Stimulated activated naive CD8-positive, alpha-beta T cell treated with anti-CD3 and anti-CD28 coated beads, Interleukin-15, Interleukin-2, amounts not matched to agents 100 ng/mL and 50 ng/mL, for 24 hours (primary cell): ENCODE data around the gene TRPM8.

Source experiments
- H3K27ac Mint-ChIP-seq: one replicate; pipeline ENCODE4 v1.8.0; 2021; ENCODE audit warnings: mild to moderate bottlenecking, mixed read lengths
- H3K27me3 Mint-ChIP-seq: one replicate; pipeline ENCODE4 v1.8.0; 2021; ENCODE audit warnings: mixed read lengths
- H3K36me3 Mint-ChIP-seq: one replicate; pipeline ENCODE4 v1.8.0; 2021; ENCODE audit warnings: low read depth, mixed read lengths
- H3K4me1 Mint-ChIP-seq: one replicate; pipeline ENCODE4 v1.8.0; 2021; ENCODE audit warnings: low read depth, mixed read lengths
- H3K4me3 Mint-ChIP-seq: one replicate; pipeline ENCODE4 v1.8.0; 2021; ENCODE audit warnings: mild to moderate bottlenecking, mixed read lengths
- H3K9me3 Mint-ChIP-seq: one replicate; pipeline ENCODE4 v1.8.0; 2021; ENCODE audit warnings: mixed read lengths

Gene TRPM8

DNA sequence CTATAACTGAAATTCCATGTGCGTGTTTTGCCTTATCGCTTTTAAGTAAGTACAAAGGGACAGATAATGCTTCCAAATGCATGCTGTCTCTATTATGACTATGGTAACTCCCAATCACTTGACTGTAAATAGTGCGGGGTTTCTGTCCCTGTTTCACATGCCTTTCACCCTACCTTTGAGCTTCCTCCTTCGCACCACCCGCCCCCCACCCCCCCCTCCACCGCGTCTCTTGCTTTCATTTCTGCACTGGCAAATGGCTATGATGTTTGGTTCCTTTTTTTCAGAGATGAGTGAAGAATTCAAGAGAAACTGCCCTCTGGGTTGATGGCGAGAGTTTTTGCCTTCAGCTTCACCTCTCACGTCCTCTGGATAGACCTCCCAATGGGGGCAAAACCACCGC, 108.3 kb downstream of the TRPM8 start:
- Mint-ChIP-seq H3K4me1 (peaks cover 27% of the 10 kb centered on the region), H3K27ac (peak overlapping the region; percentile 67), H3K9me3 (no peaks in the 10 kb centered on the region), H3K27me3 (no peaks in the 10 kb centered on the region), H3K4me3 (peak overlapping the region; percentile 63), H3K36me3 (no peaks in the 10 kb centered on the region)

DNA sequence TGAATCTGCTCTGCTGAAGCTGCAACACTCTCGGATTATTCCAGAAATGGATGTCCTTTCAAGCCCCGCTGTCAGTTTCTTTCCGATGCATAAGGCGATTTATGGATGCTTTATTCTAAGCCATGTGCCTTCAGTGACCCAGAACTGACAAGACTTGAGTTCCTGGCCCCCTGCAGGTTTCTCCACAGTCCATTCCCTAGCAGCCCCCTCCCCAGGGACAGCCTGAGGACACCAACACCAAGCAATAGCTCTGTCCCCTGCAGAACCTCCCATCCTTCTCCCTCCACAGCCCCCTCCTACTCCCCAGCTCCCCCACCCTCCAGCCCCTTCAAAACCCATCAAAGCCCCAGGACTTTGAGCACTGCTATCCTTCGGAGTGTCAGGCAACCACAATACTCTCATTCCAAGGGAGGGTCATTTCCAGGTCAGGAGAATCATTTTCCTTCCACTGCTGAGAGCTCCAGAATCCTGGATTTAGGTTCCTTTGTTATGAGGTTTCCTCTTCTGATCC, 108.8 kb downstream of the TRPM8 start:
- no peaks in the 10 kb centered on the region for H3K27me3 Mint-ChIP-seq
- no peaks in the 10 kb centered on the region for H3K9me3 Mint-ChIP-seq
- peak overlapping the region; percentile 67 for H3K27ac Mint-ChIP-seq
- peak overlapping the region; percentile 63 for H3K4me3 Mint-ChIP-seq
- H3K36me3 Mint-ChIP-seq: no peaks in the 10 kb centered on the region
- H3K4me1 Mint-ChIP-seq: peaks cover 27% of the 10 kb centered on the region

DNA sequence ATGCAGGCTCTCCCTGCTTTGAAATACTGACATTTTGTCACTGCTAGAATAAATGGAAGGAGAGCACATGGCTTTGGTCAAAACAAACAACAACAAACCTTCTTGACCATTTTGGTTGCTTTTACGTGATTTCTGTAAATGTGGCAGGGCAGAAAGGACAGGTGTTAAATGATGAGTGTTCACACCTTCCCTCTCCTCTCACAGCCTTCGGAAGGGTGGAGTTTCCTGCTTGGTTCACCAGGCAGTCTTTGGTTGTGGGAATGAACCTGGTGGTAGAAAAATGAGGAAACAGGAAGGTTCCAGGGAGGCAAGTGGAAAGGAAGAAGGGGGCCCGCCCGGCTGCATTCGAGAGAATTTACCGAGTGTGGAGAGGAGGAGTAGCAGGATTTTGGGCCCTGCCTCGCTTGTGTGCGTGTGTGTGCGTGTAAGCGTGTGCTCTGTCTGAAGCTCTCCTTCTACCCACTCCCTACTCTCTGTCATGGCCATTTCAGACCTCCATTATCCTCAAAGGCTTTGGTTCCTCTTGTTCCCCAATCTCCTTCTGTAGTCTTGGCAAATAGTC, 109.6 kb downstream of the TRPM8 start:
- H3K36me3 Mint-ChIP-seq: no peaks in the 10 kb centered on the region
- H3K4me1 Mint-ChIP-seq: peaks cover 28% of the 10 kb centered on the region
- no peak overlapping the region for H3K4me3 Mint-ChIP-seq
- no peaks in the 10 kb centered on the region for H3K9me3 Mint-ChIP-seq
- H3K27ac Mint-ChIP-seq: no peak overlapping the region
- no peaks in the 10 kb centered on the region for H3K27me3 Mint-ChIP-seq

DNA sequence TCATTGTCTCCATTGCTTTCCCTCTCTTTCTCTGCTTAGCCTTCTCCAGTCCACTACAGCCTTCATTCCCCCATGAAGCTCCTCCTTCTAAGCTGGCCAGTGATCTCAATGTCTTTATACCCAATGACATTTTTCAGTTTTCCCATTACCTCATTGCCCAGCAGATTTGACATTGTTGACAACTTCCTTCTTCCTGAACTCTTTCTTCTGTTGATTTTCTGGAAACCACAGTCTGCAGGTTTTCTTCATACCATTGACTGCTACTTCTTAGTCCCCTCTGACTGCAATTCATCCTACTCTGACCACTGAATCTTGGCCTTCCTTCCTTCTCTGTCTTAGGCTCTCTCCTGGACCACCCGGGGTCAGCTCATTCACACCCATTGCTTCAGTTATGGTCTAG, 110.5 kb downstream of the TRPM8 start:
- Mint-ChIP-seq H3K4me3 (no peak overlapping the region), H3K4me1 (peaks cover 37% of the 10 kb centered on the region), H3K27ac (no peak overlapping the region), H3K9me3 (no peaks in the 10 kb centered on the region), H3K27me3 (no peaks in the 10 kb centered on the region), H3K36me3 (no peaks in the 10 kb centered on the region)

DNA sequence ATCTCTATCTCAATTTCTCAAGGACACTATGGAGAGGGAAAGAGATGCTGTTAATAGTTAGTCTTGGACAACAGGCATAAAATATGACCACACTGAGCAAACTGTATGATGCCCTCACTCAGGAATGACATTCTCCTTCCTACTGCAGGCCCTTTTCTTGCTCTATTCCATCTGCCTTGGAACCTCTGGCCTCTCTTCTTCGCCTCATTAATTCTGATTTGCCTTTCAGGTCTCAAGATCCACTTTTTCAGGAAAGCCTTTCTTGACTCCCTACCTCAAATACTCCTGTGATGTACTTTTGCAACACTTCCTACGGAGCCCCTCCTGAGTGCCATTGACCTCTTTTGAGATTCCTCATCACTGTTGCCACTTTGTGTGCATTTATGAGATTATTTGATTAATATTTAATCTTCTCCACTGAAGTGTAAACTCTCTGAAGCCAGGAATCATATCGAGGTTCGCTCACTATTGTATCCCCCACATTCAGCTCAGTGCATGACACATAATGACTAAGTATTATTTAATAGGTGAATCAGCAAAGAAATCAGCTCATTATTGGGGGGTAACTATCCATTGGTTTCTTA, 112.1 kb downstream of the TRPM8 start:
- Mint-ChIP-seq H3K9me3 (peaks cover 5% of the 10 kb centered on the region), H3K4me1 (peaks cover 44% of the 10 kb centered on the region), H3K27me3 (no peaks in the 10 kb centered on the region), H3K4me3 (no peak overlapping the region), H3K27ac (no peak overlapping the region), H3K36me3 (no peaks in the 10 kb centered on the region)

DNA sequence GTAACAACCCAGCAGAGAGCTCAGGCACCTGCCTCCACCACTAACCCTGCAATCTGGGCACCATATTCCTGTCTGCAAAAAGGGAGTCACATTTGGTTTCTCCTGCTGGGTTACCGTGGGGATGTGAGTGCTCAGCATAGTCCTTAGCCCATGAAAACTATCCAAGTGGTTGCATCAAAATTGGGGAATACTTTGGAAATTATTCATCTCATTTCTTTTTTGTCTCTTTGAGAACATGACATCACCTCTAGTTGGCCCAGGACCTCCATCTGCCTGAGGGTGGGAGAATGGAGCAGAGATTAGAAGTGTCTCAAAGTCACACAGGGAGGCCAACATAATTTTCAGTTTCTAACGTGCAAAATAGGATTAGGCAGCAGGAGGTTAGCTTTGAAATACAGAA, 114.0 kb downstream of the TRPM8 start:
- H3K27me3 Mint-ChIP-seq: no peaks in the 10 kb centered on the region
- peaks cover 1% of the 10 kb centered on the region for H3K36me3 Mint-ChIP-seq
- H3K27ac Mint-ChIP-seq: no peak overlapping the region
- H3K9me3 Mint-ChIP-seq: peaks cover 9% of the 10 kb centered on the region
- peaks cover 33% of the 10 kb centered on the region for H3K4me1 Mint-ChIP-seq
- H3K4me3 Mint-ChIP-seq: no peak overlapping the region

DNA sequence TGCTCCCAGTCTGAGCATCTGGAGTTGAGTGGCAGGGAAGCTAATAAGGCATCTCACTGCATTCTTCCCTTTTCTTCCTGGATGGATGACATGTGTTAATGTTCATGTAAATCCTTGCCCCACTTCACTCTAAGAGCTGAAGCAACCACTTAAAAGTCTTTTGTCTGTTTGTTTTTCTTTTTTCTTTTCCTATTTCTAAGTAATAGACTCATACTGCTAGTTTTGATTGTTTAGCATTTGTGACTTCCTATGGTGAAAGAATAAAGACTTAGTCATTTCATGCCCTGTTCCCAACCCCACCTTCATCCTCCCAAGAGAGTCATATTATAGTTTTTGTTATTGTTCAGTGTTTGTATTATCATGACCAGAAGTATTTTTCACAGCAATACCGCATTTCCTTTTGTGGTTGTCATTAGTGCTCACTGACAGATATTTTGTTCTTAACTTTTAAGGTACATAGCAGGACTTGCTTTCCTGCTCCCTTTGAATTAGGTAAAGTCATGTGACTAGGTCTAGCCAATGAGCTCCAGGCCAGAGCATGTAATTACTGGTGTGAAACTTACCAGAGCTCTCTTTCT, 115.2 kb downstream of the TRPM8 start:
- Mint-ChIP-seq H3K4me3 (no peak overlapping the region), H3K4me1 (peaks cover 22% of the 10 kb centered on the region), H3K36me3 (peaks cover 6% of the 10 kb centered on the region), H3K9me3 (peaks cover 20% of the 10 kb centered on the region), H3K27ac (no peak overlapping the region), H3K27me3 (no peaks in the 10 kb centered on the region)

DNA sequence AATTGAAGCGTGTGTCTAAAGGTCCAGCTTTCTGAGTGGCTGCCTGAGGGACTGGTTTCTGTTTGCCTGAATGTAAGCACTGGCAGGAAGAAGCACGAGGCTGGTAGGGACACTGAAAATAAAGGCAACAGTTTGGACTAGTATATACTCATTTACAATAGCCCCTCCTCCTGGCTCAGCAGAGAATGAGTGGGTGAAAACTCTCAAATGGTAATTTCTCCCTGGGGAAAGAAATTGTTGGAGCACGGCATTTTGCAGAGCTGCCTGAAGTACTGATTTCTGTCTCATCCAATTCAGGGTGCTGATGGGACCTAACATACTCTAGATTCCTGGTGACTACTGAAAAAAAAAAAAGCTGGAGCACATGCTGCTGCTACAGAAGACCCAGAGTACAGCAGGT, 116.0 kb downstream of the TRPM8 start:
- H3K4me3 Mint-ChIP-seq: no peak overlapping the region

DNA sequence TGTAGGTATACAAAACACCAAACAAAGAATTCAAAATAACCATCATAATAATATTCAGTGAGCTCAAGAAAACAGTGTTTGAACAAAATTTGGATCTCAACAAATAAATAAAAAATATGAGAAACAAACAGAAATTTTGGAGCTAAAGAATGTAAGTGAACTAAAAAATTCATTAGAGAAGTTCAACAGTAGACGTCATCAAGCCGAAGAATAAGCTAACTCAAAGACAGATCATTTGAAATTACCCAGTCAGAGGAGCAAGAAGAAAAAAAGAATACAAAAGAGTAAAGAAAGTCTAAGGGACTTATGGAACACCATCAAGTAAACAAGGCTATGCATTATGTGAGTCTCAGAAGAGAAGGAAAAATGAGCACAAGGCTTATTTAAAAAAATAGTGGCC, 116.7 kb downstream of the TRPM8 start:
- Mint-ChIP-seq H3K27ac (no peak overlapping the region), H3K4me3 (no peak overlapping the region)

More for the DNA sequence above, 116.0 kb downstream of the TRPM8 start:
- H3K36me3 Mint-ChIP-seq: peaks cover 6% of the 10 kb centered on the region
- H3K9me3 Mint-ChIP-seq: peaks cover 24% of the 10 kb centered on the region
- H3K27ac Mint-ChIP-seq: no peak overlapping the region
- H3K4me1 Mint-ChIP-seq: peaks cover 17% of the 10 kb centered on the region
- H3K27me3 Mint-ChIP-seq: no peaks in the 10 kb centered on the region

DNA sequence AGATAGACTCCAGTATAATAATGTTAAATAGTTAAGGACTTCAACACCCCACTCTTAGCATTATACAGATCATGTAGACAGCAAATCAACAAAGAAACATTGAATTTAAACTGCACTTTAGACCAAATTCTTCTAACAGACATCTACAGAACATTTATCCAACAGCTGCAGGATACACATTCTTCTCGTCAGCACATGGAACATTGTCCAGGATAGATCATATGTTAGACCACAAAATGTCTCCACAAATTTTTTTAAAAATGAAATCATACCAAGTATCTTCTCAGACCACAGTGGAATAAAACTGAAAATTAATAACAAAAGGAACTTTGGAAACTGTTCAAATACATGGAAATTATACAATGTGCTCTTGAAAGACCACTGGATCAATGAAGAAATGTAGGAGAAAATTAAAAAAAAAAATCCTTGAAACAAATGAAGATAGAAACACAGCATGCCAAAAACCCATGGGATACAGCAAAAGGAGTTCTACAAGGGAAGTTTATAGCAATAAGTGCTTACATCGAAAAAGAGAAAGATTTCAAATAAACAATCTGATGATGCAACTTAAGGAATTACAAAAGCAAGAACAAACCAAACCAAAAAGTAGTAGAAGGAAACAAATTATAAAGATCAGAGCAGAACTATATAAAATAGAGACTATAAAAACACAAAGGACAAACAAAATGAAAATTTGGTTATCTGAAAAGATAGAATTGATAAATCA, 121.1 kb downstream of the TRPM8 start:
- peaks cover 1% of the 10 kb centered on the region for H3K4me1 Mint-ChIP-seq
- no peaks in the 10 kb centered on the region for H3K27me3 Mint-ChIP-seq
- peaks cover 6% of the 10 kb centered on the region for H3K36me3 Mint-ChIP-seq
- no peak overlapping the region for H3K4me3 Mint-ChIP-seq
- H3K27ac Mint-ChIP-seq: no peak overlapping the region
- H3K9me3 Mint-ChIP-seq: peaks cover 24% of the 10 kb centered on the region

More for the DNA sequence above, 116.7 kb downstream of the TRPM8 start:
- no peaks in the 10 kb centered on the region for H3K27me3 Mint-ChIP-seq
- peaks cover 17% of the 10 kb centered on the region for H3K4me1 Mint-ChIP-seq
- peaks cover 6% of the 10 kb centered on the region for H3K36me3 Mint-ChIP-seq
- peaks cover 24% of the 10 kb centered on the region for H3K9me3 Mint-ChIP-seq

DNA sequence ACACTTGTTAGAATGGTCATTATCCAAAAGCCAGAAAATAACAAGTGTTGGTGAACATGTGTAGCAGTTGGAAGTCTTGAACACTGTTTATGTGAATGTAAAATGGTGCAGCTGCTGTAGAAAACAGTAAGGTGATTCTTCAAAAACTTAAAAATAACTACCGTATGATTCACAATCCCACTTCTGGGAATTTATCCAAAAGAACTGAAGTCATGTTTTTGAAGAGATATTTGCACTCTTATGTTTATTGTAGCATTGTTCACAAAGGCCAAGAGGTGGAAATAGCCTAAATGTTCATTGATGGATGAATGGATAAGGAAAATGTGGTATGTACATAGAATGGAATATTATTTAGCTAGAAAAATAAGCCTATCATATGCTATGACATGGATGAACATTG, 127.0 kb downstream of the TRPM8 start:
- Mint-ChIP-seq H3K9me3 (no peaks in the 10 kb centered on the region), H3K4me3 (no peak overlapping the region), H3K36me3 (no peaks in the 10 kb centered on the region), H3K4me1 (no peaks in the 10 kb centered on the region), H3K27ac (no peak overlapping the region), H3K27me3 (no peaks in the 10 kb centered on the region)

DNA sequence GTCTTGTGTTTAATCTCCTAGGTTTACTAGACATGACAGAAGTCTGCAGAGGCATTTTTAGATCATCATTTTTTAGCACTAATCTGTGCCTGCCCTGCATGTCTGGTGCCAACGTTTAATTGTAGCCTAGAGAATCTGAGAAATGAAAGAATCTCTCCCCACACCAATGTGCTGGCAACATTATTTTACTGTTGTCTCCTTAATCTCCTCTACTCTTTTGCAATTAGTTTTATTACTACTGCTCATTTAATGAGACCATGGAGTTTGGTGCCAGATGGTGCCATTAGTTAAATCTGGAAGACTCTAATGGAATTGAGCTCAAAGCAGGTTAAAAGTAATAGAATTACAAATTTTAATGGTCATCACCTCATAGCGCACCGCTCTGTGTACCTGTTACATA, 129.3 kb downstream of the TRPM8 start:
- Mint-ChIP-seq H3K27me3 (no peaks in the 10 kb centered on the region), H3K27ac (no peak overlapping the region), H3K4me3 (no peak overlapping the region), H3K4me1 (no peaks in the 10 kb centered on the region), H3K36me3 (no peaks in the 10 kb centered on the region), H3K9me3 (no peaks in the 10 kb centered on the region)

DNA sequence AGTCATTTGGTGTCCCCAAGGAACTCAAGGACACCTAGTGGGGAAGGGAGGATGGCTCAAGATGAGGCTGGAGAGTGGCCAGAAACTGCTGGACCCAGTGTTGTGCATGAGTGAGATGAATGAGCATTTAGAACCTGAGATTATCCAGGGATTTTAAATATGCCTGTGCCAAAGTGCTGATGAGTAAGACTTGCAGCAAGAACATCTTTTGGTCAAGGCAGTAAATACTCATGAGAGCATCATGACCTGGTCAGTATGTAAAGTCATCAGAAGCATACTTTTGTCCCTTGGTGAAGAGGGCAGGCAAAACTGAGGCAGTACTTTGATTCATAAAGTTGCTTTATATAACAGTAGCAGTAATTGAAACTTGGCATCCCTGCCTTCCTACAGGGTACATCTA, 130.2 kb downstream of the TRPM8 start:
- H3K36me3 Mint-ChIP-seq: no peaks in the 10 kb centered on the region
- no peak overlapping the region for H3K27ac Mint-ChIP-seq
- H3K27me3 Mint-ChIP-seq: no peaks in the 10 kb centered on the region
- no peaks in the 10 kb centered on the region for H3K4me1 Mint-ChIP-seq
- no peaks in the 10 kb centered on the region for H3K9me3 Mint-ChIP-seq
- H3K4me3 Mint-ChIP-seq: no peak overlapping the region

DNA sequence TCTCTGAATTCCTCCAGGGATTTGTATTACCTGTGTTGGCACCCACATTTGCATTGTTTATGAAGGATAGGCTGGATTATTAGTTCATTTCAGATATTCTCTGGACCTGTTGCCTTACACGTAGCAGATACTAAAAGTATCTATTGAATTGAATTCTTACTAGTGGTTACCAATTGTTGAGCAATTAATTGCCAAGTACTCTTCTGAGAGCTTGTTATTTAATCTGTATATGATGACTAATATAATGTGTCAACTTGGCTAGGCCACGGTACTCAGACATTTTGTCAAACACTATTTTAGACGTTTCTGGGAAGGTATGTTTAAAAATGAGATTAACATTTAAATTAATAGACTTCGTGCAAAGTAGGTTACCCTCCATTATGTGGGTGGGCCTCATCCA, 130.9 kb downstream of the TRPM8 start:
- Mint-ChIP-seq H3K4me1 (no peaks in the 10 kb centered on the region), H3K27me3 (no peaks in the 10 kb centered on the region), H3K9me3 (no peaks in the 10 kb centered on the region), H3K36me3 (no peaks in the 10 kb centered on the region), H3K4me3 (no peak overlapping the region), H3K27ac (no peak overlapping the region)

DNA sequence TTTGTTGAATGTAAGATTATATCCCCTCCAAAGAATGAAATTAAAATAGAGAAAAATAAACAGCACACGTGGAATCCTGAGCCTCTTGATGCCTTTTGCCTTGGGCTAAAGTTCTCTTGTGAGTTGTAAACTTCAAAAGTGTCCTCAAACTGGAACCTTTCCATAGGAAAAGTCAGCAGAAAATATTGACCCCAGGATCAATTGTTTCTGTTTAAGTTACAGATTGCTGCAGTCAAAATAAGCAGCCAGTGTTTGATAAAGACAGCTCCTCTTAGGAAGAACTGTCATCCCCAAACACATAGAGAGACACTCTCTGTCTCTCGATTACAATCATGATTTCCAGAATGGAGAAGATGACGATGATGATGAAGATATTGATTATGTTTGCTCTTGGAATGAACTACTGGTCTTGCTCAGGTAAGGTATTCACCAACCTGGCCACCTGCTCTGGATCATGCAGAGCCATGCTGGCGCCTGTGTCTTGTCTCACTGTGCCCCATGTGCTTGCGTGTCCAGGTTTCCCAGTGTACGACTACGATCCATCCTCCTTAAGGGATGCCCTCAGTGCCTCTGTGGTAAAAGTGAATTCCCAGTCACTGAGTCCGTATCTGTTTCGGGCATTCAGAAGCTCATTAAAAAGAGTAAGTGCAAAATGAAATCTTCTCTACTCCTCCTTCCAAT, 133.4 kb downstream of the TRPM8 start, which contains the start of gene SPP2:
SPP2 (plus strand) TSS at position 248 of the 681 bp plus-strand sequence; CDS start at position 333, 85 bp downstream.
- Mint-ChIP-seq H3K4me1 (no peaks in the 10 kb centered on the region), H3K4me3 (no peak within 1 kb of the TSS), H3K27me3 (no peaks in the 10 kb centered on the region), H3K9me3 (no peaks in the 10 kb centered on the region), H3K27ac (no peak within 1 kb of the TSS), H3K36me3 (no peaks in the 10 kb centered on the region)
